Adrenal gland (tissue), 5 donors: ENCODE measurements around the gene RIGI.

Source experiments
- CTCF ChIP-seq, 6 experiments: fragments of 450-650 bp in 4 of 6; fragments of 200-600 bp in 2 of 6; sonication (generic) in 1 of 6; IDR thresholded peaks; 1 replicate in 5 of 6; 2 replicates in 1 of 6; pipeline versions ENCODE4 v1.5.1 to v1.8.0; 2016 to 2021; ENCODE audit warnings: antibody characterized with exemption in 6 of 6, mild to moderate bottlenecking in 2 of 6, moderate library complexity in 1 of 6
- POLR2A ChIP-seq, 2 donors: fragments of 450-650 bp; IDR thresholded peaks; one replicate each; pipeline ENCODE4 v1.6.1; 2017; ENCODE audit warnings: antibody characterized with exemption in 2 of 2, mild to moderate bottlenecking in 2 of 2, moderate library complexity in 1 of 2
- donor health status: DM: no; HTN: no; CAD: no.

GRCh38 chr9:32565967-32566366 is 40.0 kb upstream of the RIGI start:
- TF ChIP-seq POLR2A (IDR thresholded peaks at IDR 0.05) (no peak), CTCF (IDR thresholded peaks at IDR 0.05) (no peak)
